IMR-90 (cell line): ENCODE data around the gene MAP4K1. TPM values are rescaled to one million over a fixed set of nuclear protein-coding genes. Genes with fewer than 3 reads are reported as not detected.

Experiments used
- ATAC-seq: fragments of 200-7000 bp; cut with Tn5 transposase; 2 replicates; pipeline ENCODE4 v1.9.1; 2020; ENCODE audit warnings: low read depth, mild to moderate bottlenecking, moderate library complexity
- BruUV-seq: library from RNA; stranded (reverse); fragments of 400-500 nt; replicated peaks from 2 replicates; lab custom pipeline; 2021; lab: Mats Ljungman, UMichigan
- CTCF ChIA-PET: fragments of 300-600 bp; formaldehyde crosslinking; extraction: SDS; loops from one replicate; lab custom pipeline; 2021; ENCODE audit warnings: antibody characterized with exemption; lab: Yijun Ruan, JAX
- POLR2A ChIA-PET: fragments of 300-600 bp; sonication (Branson Sonifier 250); formaldehyde crosslinking; loops from one replicate; lab custom pipeline; 2022; ENCODE audit warnings: antibody characterized with exemption; ENCODE audit not compliant: unreplicated experiment; lab: Charles Lee
- DNase-seq: peaks from one replicate; pipeline ENCODE4 v3.0.0; 2013
- H2AFZ ChIP-seq: replicated peaks from 2 replicates; pipeline ENCODE3; 2013; ENCODE audit warnings: low read length, mild to moderate bottlenecking; ENCODE audit not compliant: poor library complexity
- H2AK5ac ChIP-seq: 2 replicates; pipeline ENCODE4 v1.6.1; 2013; ENCODE audit warnings: low read depth, low read length, inconsistent platforms
- H2AK9ac ChIP-seq: replicated peaks from 2 replicates; pipeline ENCODE3; 2013; ENCODE audit warnings: mild to moderate bottlenecking, low read depth, low read length, moderate library complexity; ENCODE audit not compliant: poor library complexity
- H2BK120ac ChIP-seq: 2 replicates; pipeline ENCODE4 v1.6.1; 2013; ENCODE audit warnings: low read depth, low read length, inconsistent platforms
- H2BK15ac ChIP-seq: 3 replicates; pipeline ENCODE4 v1.6.1; 2013; ENCODE audit warnings: low read depth, low read length, inconsistent platforms
- H2BK20ac ChIP-seq: 2 replicates; pipeline ENCODE4 v1.6.1; 2013; ENCODE audit warnings: low read depth, mild to moderate bottlenecking, inconsistent platforms, low read length, moderate library complexity
- H2BK5ac ChIP-seq: 2 replicates; pipeline ENCODE4 v1.6.1; 2013; ENCODE audit warnings: mild to moderate bottlenecking, low read depth, low read length, inconsistent platforms; ENCODE audit not compliant: poor library complexity, severe bottlenecking
- H3K14ac ChIP-seq: replicated peaks from 2 replicates; pipeline ENCODE4 v1.6.1; 2013; ENCODE audit warnings: low read depth, low read length, inconsistent platforms
- H3K18ac ChIP-seq: 2 replicates; pipeline ENCODE4 v1.6.1; 2013; ENCODE audit warnings: low read depth, low read length, control low read depth
- H3K23ac ChIP-seq: 2 replicates; pipeline ENCODE4 v1.6.1; 2013; ENCODE audit warnings: low read depth, low read length, inconsistent platforms
- H3K27ac ChIP-seq: 2 replicates; pipeline ENCODE4 v1.5.1; 2013; ENCODE audit warnings: mild to moderate bottlenecking, control low read depth, low read length; ENCODE audit not compliant: insufficient read depth
- H3K27me3 ChIP-seq: 2 replicates; pipeline ENCODE4 v1.6.1; 2013; ENCODE audit warnings: low read length; ENCODE audit not compliant: control insufficient read depth, insufficient read depth
- H3K36me3 ChIP-seq: 2 replicates; pipeline ENCODE4 v1.6.1; 2013; ENCODE audit warnings: low read length, mixed read lengths; ENCODE audit not compliant: control insufficient read depth, insufficient read depth
- H3K4ac ChIP-seq: 2 replicates; pipeline ENCODE4 v1.6.1; 2013; ENCODE audit warnings: low read depth, low read length, inconsistent platforms
- H3K4me1 ChIP-seq: 2 replicates; pipeline ENCODE4 v1.6.1; 2013; ENCODE audit warnings: low read length, mixed read lengths; ENCODE audit not compliant: control insufficient read depth, insufficient read depth
- H3K4me2 ChIP-seq: 2 replicates; pipeline ENCODE4 v1.6.1; 2013; ENCODE audit warnings: low read depth, mild to moderate bottlenecking, control low read depth, low read length, moderate library complexity
- H3K4me3 ChIP-seq: 2 replicates; pipeline ENCODE4 v1.5.1; 2013; ENCODE audit warnings: low read depth, mild to moderate bottlenecking, control low read depth, low read length, moderate library complexity; ENCODE audit not compliant: insufficient read depth
- H3K56ac ChIP-seq: 2 replicates; pipeline ENCODE4 v1.6.1; 2013; ENCODE audit warnings: low read length, inconsistent platforms; ENCODE audit not compliant: insufficient read depth; ENCODE audit errors: extremely low read depth
- H3K79me1 ChIP-seq, 2 experiments: 2 replicates each; pipeline ENCODE4 v1.6.1; 2013; ENCODE audit warnings: low read length in 2 of 2, inconsistent platforms in 1 of 2, low read depth in 1 of 2
- H3K9ac ChIP-seq: 2 replicates; pipeline ENCODE4 v1.6.1; 2013; ENCODE audit warnings: low read depth, low read length, control low read depth
- H3K9me1 ChIP-seq: 2 replicates; pipeline ENCODE4 v1.6.1; 2013; ENCODE audit warnings: low read length, inconsistent platforms; ENCODE audit not compliant: insufficient read depth
- H3K9me3 ChIP-seq: 2 replicates; pipeline ENCODE4 v1.6.1; 2013; ENCODE audit warnings: low read length; ENCODE audit not compliant: control insufficient read depth, insufficient read depth
- H4K20me1 ChIP-seq: 2 replicates; pipeline ENCODE4 v1.6.1; 2013; ENCODE audit warnings: low read length, inconsistent platforms; ENCODE audit not compliant: insufficient read depth
- H4K5ac ChIP-seq: 2 replicates; pipeline ENCODE4 v1.6.1; 2013; ENCODE audit warnings: mild to moderate bottlenecking, low read depth, low read length, control low read depth
- H4K8ac ChIP-seq, 2 experiments: 2 replicates each; pipeline ENCODE4 v1.6.1; 2013; ENCODE audit warnings: low read depth in 2 of 2, low read length in 2 of 2, control low read depth in 1 of 2, inconsistent platforms in 1 of 2
- H4K91ac ChIP-seq: 2 replicates; pipeline ENCODE4 v1.6.1; 2013; ENCODE audit warnings: low read depth, low read length, inconsistent platforms; ENCODE audit not compliant: insufficient read depth
- BHLHE40 ChIP-seq: fragments of 150-350 bp; IDR thresholded peaks from 2 replicates; pipeline ENCODE4 v1.6.1; 2016; ENCODE audit warnings: mild to moderate bottlenecking, low read depth, low read length
- CHD1 ChIP-seq: IDR thresholded peaks from 2 replicates; pipeline ENCODE4 v1.6.1; 2012; ENCODE audit warnings: low read depth, low read length, improper control_type of control experiment
- ELK1 ChIP-seq: fragments of 150-350 bp; IDR thresholded peaks from 2 replicates; pipeline ENCODE4 v1.6.1; 2016; ENCODE audit warnings: low read depth, mild to moderate bottlenecking, low read length, moderate library complexity, borderline replicate concordance
- MAFK ChIP-seq: IDR thresholded peaks from 2 replicates; pipeline ENCODE4 v1.6.1; 2012; ENCODE audit warnings: low read depth, low read length, improper control_type of control experiment
- POLR2A ChIP-seq: IDR thresholded peaks from 2 replicates; pipeline ENCODE4 v1.6.1; 2012; ENCODE audit warnings: mild to moderate bottlenecking, low read depth, low read length
- SMC3 ChIP-seq: fragments of 150-350 bp; IDR thresholded peaks from 2 replicates; pipeline ENCODE4 v1.6.1; 2016; ENCODE audit warnings: low read depth, mild to moderate bottlenecking, antibody characterized with exemption, low read length, moderate library complexity
- USF2 ChIP-seq: fragments of 150-350 bp; IDR thresholded peaks from 2 replicates; pipeline ENCODE4 v1.6.1; 2017; ENCODE audit warnings: mild to moderate bottlenecking, antibody characterized with exemption, low read length, low read depth
- WGBS, 2 experiments: methylation state at CpG; one replicate each; pipeline versions ENCODE4 v1.1.5 to v1.1.7; 2013; ENCODE audit warnings: missing lambda C conversion rate in 2 of 2; ENCODE audit not compliant: insufficient read length in 1 of 2; ENCODE audit errors: extremely low coverage in 2 of 2; 5-methylcytosine and 5-hydroxymethylcytosine counted together
- dilution Hi-C: fragments of 300-500 bp; cut with HindIII; formaldehyde crosslinking; loops from one replicate; pipeline ENCODE4 v1.14.3; 2018; ENCODE audit warnings: low sequenced_read_pairs; ENCODE audit not compliant: unreplicated experiment
- in situ Hi-C: fragments of 300-500 bp; cut with MboI; formaldehyde crosslinking; loops from 3 replicates; pipeline ENCODE4 v1.14.3; 2019; ENCODE audit warnings: low sequenced_read_pairs, inconsistent platforms, mixed read lengths
- intact Hi-C: fragments of 100-400 bp; cut with micrococcal nuclease; formaldehyde crosslinking; loops from 2 replicates; pipeline ENCODE4 v1.10.0; 2022
- polyA plus RNA-seq, 3 experiments: library from polyadenylated mRNA; depleted of rRNA; stranded (reverse); fragments of >200 nt; gene quantifications; 2 replicates each; pipeline ENCODE4 v1.2.3, GENCODE V29; 2012; ENCODE audit warnings: low replicate concordance in 1 of 3
- total RNA-seq: library from RNA; depleted of rRNA; stranded (reverse); fragments of >200 nt; gene quantifications from 2 replicates; pipeline ENCODE4 v1.2.3, GENCODE V29; 2012

MAP4K1 gene
- total and polyA plus RNA-seq, 2 of the 4 experiments (the other 2 are of a cell fraction): 0.22 TPM; not detected in 1

GRCh38 chr19:38580080-38580479, 37.7 kb downstream of the MAP4K1 start:
- Histone ChIP-seq H3K79me1 (no peaks in the 10 kb centered on the region), H3K27me3 (peaks cover 7% of the 10 kb centered on the region), H3K4me1 (no peaks in the 10 kb centered on the region), H2AFZ (no peak overlapping the region), H2AK5ac (no peak overlapping the region), H3K18ac (no peak overlapping the region), H2BK20ac (no peak overlapping the region), H3K23ac (no peak overlapping the region), H3K36me3 (no peaks in the 10 kb centered on the region), H4K20me1 (no peaks in the 10 kb centered on the region), H4K91ac (no peak overlapping the region), H3K9me3 (no peaks in the 10 kb centered on the region), H2BK15ac (no peak overlapping the region), H3K9me1 (no peaks in the 10 kb centered on the region), H3K14ac (no peak overlapping the region), H3K4me3 (no peak overlapping the region), H3K27ac (no peak overlapping the region), H2BK5ac (no peak overlapping the region), H2AK9ac (no peak overlapping the region), H4K5ac (no peak overlapping the region), H3K9ac (no peak overlapping the region), H3K4me2 (no peak overlapping the region), H2BK120ac (no peak overlapping the region), H3K56ac (no peak overlapping the region), H3K4ac (no peak overlapping the region), H4K8ac (no peak overlapping the region)
- no peak for TF ChIP-seq POLR2A
- TF ChIP-seq SMC3: no peak
- no peak for TF ChIP-seq USF2
- no peak for TF ChIP-seq BHLHE40
- TF ChIP-seq CHD1: no peak
- TF ChIP-seq MAFK: no peak
- no peak for TF ChIP-seq ELK1
- DNase-seq (no peak), ATAC-seq (no peak)
- intact Hi-C loops (no loop called here), dilution Hi-C loops (no loop called here), in situ Hi-C loops (no loop called here)
- BruUV-seq: no TSS peak
- ChIA-PET CTCF (no interaction called here), POLR2A (no interaction called here)
- WGBS, 2 experiments: 100% methylated on average over 2 of the region's 15 CpGs; no CpG with 5 or more reads in 1 of the 2 experiments
